ENCODE measurements around the gene SCYGR5.
"Not testable (repeated sequence)": the region's sequence is repeated elsewhere in the genome, so short reads cannot be mapped to it uniquely, and the experiment has no call there.

The SCYGR5 gene, protein sequence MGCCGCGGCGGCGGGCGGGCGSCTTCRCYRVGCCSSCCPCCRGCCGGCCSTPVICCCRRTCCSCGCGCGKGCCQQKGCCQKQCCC

DNA sequence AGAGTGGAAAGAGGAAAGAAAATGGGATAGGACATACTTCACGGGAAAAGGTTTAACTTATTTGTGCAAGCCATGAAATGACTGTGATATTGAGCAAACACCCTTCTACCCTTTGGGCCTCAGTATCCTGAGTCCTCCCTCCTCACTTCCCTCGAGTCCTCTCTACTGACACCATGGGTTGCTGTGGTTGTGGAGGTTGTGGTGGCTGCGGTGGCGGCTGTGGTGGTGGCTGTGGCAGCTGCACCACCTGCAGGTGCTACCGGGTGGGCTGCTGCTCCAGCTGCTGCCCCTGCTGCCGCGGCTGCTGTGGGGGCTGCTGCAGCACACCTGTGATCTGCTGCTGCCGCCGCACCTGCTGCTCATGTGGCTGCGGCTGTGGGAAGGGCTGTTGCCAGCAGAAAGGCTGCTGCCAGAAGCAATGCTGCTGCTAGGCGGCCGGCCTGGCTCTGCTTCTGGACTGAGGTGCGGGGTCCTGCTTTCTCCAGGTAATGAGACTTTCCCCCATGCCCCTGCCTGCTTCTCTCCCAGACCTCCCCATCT, at the start of gene SCYGR5:
SCYGR5 (plus strand) TSS at position 174 of the 540 bp plus-strand sequence; CDS start at position 174, 0 bp downstream.
- H3K9ac ChIP-seq (ENCODE audit: low read length); H3K4me3 ChIP-seq (ENCODE audit: low read depth in 1 of 2, low read length in 2 of 2); H3K36me3 ChIP-seq (ENCODE audit: insufficient read depth, low read length); H3K9me3 ChIP-seq (ENCODE audit: low read length); H3K4me1 ChIP-seq (ENCODE audit: insufficient read depth, low read length); H3K27me3 ChIP-seq (ENCODE audit: control insufficient read depth in 1 of 2, insufficient read depth in 2 of 2, low read length in 2 of 2); H3K27ac ChIP-seq (ENCODE audit: low read depth, low read length): not testable (repeated sequence)

DNA sequence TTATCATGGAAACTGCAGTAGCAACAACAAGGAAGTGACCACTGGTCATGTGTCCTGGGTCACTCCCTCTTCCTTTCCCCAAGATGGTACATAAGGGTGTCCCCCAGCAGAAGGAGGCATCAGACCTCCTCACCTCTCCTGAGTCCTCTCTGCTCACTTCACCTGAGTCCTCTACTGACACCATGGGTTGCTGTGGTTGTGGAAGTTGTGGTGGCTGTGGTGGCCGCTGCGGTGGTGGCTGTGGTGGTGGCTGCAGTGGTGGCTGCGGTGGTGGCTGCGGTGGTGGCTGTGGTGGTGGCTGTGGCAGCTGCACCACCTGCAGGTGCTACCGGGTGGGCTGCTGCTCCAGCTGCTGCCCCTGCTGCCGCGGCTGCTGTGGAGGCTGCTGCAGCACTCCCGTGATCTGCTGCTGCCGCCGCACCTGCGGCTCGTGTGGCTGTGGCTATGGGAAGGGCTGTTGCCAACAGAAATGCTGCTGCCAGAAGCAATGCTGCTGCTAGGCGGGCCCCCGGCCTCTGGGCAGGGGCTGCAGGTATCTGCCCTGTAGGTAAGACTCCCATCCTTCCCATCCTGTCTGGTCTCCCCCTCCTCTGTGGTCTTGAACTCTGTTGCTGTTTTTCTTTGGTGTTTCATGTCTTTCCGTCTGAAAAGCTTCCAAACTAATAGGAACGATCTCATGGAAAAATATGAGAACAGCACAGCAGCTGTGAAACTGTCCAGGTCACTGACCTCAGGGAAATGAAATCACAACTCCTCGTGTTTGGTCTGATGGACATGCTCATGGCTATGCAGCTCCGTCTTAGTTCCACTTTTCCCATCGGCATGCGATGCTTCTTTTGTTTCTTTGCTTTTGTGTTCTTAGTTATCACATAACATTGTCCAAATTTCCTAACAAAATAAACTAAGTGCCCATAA, 49.0 kb upstream of the SCYGR5 start, which contains the start of gene SCYGR4:
SCYGR4 (plus strand) TSS at position 183 of the 915 bp plus-strand sequence; CDS start at position 183, 0 bp downstream.
- H3K27me3 ChIP-seq (ENCODE audit: control insufficient read depth in 1 of 2, insufficient read depth in 2 of 2, low read length in 2 of 2), result no peaks in the 10 kb centered on the region
- H3K4me1 ChIP-seq (ENCODE audit: insufficient read depth, low read length), result no peaks in the 10 kb centered on the region
- no peaks in the 10 kb centered on the region for H3K36me3 ChIP-seq (ENCODE audit: insufficient read depth, low read length)
- H3K9ac ChIP-seq (ENCODE audit: low read length), result no peak within 1 kb of the TSS
- H3K4me3 ChIP-seq (ENCODE audit: low read depth in 1 of 2, low read length in 2 of 2), result no peak within 1 kb of the TSS
- H3K27ac ChIP-seq (ENCODE audit: low read depth, low read length), result no peak within 1 kb of the TSS
- no peaks in the 10 kb centered on the region for H3K9me3 ChIP-seq (ENCODE audit: low read length)

DNA sequence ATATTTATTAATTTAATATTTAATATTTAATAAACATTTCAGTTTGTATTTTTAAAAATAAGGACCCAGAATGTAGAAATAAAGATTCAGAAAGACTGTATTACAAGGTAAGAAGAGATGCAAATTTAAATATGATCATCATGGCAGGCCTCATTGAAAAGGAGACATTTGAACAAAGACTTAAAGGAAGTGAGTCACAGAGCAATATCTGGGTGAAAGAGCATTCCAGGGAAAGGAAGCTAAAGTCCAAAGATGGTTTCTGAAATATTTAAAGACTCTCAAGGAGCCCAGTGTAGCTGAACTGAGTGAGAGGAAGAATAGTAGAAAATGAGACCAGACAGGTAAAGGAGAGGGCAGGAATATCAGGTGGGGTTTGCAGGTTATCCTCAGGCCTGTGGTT, 43.4 kb upstream of the SCYGR5 start:
- H3K27me3 ChIP-seq (ENCODE audit: control insufficient read depth in 1 of 2, insufficient read depth in 2 of 2, low read length in 2 of 2), result no peaks in the 10 kb centered on the region
- no peaks in the 10 kb centered on the region for H3K4me1 ChIP-seq (ENCODE audit: insufficient read depth, low read length)
- no peak overlapping the region for H3K27ac ChIP-seq (ENCODE audit: low read depth, low read length)
- H3K36me3 ChIP-seq (ENCODE audit: insufficient read depth, low read length), result no peaks in the 10 kb centered on the region
- H3K9ac ChIP-seq (ENCODE audit: low read length), result no peak overlapping the region
- H3K4me3 ChIP-seq (ENCODE audit: low read depth in 1 of 2, low read length in 2 of 2), result no peak overlapping the region
- H3K9me3 ChIP-seq (ENCODE audit: low read length), result no peaks in the 10 kb centered on the region

DNA sequence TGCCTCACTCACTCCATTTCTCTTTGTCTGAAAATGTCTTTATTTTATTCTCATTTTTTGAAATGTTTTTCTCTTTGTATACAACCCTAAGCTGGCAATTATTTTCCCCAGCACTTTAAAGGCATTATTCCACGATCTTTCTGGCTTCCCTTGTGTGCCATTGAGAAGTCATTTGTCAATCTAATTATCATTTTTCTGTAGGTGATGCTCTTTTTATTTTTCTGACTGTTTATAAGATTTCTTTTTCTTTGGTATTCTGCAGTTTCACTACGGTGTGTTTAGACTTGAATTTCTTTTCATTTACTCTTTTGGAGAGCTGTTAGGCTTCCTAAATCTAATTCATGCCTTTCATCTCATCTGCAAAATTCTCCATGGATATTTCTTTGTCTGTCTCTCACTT, 41.2 kb upstream of the SCYGR5 start:
- Histone ChIP-seq H3K27ac (ENCODE audit: low read depth, low read length) (no peak overlapping the region), H3K4me3 (ENCODE audit: low read depth in 1 of 2, low read length in 2 of 2) (no peak overlapping the region), H3K4me1 (ENCODE audit: insufficient read depth, low read length) (no peaks in the 10 kb centered on the region), H3K27me3 (ENCODE audit: control insufficient read depth in 1 of 2, insufficient read depth in 2 of 2, low read length in 2 of 2) (no peaks in the 10 kb centered on the region), H3K9ac (ENCODE audit: low read length) (no peak overlapping the region), H3K9me3 (ENCODE audit: low read length) (no peaks in the 10 kb centered on the region), H3K36me3 (ENCODE audit: insufficient read depth, low read length) (no peaks in the 10 kb centered on the region)

DNA sequence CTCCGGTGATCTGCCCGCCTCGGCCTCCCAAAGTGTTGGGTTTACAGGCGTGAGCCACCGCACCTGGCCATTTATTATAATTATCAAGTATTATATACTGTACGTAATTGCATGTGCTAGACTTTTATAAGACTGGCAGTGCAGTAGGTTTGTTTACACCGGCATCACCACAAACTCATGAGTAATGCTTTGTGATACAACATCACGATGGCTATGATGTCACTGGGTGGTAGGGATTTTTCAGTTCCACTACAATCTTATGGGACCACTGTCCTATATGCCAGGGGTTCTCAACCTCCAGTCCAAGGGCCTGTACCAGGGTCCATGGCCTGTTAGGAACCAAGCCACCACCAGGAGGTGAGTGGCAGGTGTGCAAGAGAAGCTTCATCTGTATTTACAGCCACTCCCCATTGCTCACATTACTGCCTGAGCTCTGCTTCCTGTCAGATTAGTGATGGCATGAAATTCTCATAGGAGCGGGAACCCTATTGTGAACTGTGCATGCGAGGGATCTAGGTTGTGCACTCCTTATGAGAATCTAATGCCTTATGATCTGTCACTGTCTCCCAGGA, 39.9 kb upstream of the SCYGR5 start:
- no peak overlapping the region for H3K9ac ChIP-seq (ENCODE audit: low read length)
- no peaks in the 10 kb centered on the region for H3K4me1 ChIP-seq (ENCODE audit: insufficient read depth, low read length)
- H3K27me3 ChIP-seq (ENCODE audit: control insufficient read depth in 1 of 2, insufficient read depth in 2 of 2, low read length in 2 of 2), result no peaks in the 10 kb centered on the region
- H3K4me3 ChIP-seq (ENCODE audit: low read depth in 1 of 2, low read length in 2 of 2), result no peak overlapping the region
- H3K36me3 ChIP-seq (ENCODE audit: insufficient read depth, low read length), result no peaks in the 10 kb centered on the region
- no peaks in the 10 kb centered on the region for H3K9me3 ChIP-seq (ENCODE audit: low read length)
- no peak overlapping the region for H3K27ac ChIP-seq (ENCODE audit: low read depth, low read length)

DNA sequence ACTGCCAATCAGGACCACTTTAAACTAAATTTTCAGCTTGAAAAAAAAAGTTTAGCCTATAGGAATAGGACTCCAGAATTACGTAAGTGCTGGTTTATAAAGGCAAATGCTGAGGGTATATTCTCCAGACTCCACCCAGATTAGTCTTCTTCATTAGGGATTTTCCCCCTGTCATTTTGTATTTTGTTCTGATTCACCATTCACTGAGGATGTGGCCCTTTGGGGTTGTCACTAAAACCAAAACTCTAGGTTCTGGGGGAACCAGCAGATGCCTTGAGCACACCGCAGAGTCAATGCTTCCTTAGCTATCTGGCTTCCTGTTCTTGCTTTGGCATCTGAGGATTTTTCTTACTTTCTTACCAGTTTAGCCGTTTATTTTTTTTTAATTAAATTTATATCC, 38.8 kb upstream of the SCYGR5 start:
- H3K27me3 ChIP-seq (ENCODE audit: control insufficient read depth in 1 of 2, insufficient read depth in 2 of 2, low read length in 2 of 2), result no peaks in the 10 kb centered on the region
- H3K4me1 ChIP-seq (ENCODE audit: insufficient read depth, low read length), result no peaks in the 10 kb centered on the region
- no peak overlapping the region for H3K27ac ChIP-seq (ENCODE audit: low read depth, low read length)
- H3K9me3 ChIP-seq (ENCODE audit: low read length), result no peaks in the 10 kb centered on the region
- no peak overlapping the region for H3K4me3 ChIP-seq (ENCODE audit: low read depth in 1 of 2, low read length in 2 of 2)
- H3K9ac ChIP-seq (ENCODE audit: low read length), result no peak overlapping the region
- no peaks in the 10 kb centered on the region for H3K36me3 ChIP-seq (ENCODE audit: insufficient read depth, low read length)

DNA sequence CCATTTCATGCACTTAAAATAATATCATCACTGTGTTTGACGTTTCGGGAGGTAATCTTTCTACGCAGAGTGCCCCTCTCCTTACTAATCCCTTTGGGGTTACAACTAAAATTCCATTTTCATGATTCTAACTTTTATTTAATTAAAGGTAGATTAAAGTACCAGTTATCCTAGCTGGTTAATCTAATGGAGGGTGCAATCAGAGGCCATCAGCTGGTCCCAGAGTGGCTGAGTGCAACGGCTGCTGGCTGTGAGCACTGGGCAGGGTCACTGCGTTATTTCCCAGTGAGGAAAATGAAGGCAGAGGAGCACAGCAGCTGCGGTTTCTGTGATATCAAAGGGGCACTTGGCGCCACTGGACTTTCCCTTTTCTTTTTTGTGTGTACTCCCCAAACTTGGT, 37.2 kb upstream of the SCYGR5 start:
- H3K9me3 ChIP-seq (ENCODE audit: low read length), result no peaks in the 10 kb centered on the region
- no peak overlapping the region for H3K9ac ChIP-seq (ENCODE audit: low read length)
- no peaks in the 10 kb centered on the region for H3K36me3 ChIP-seq (ENCODE audit: insufficient read depth, low read length)
- H3K27me3 ChIP-seq (ENCODE audit: control insufficient read depth in 1 of 2, insufficient read depth in 2 of 2, low read length in 2 of 2), result no peaks in the 10 kb centered on the region
- H3K4me1 ChIP-seq (ENCODE audit: insufficient read depth, low read length), result no peaks in the 10 kb centered on the region
- H3K27ac ChIP-seq (ENCODE audit: low read depth, low read length), result no peak overlapping the region
- no peak overlapping the region for H3K4me3 ChIP-seq (ENCODE audit: low read depth in 1 of 2, low read length in 2 of 2)

DNA sequence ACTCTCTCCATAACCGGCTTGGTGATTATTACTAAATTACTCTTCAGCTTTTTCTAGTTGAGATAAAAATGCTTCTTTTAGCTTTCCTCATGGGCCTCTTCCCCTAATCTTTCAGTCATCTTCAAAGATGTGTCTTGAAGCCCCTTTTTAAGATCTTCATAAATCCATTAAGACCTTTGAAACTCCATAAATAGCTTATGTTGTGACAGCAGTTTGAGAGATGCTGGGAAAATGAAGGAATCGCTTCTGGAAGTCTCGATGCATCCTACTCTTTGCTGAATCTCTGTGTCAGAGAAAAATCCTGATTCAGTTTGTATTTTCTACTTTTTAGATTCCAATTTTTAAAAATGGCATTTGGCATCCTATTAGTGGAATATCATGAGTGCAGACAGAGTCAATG, 36.3 kb upstream of the SCYGR5 start:
- no peaks in the 10 kb centered on the region for H3K4me1 ChIP-seq (ENCODE audit: insufficient read depth, low read length)
- H3K27me3 ChIP-seq (ENCODE audit: control insufficient read depth in 1 of 2, insufficient read depth in 2 of 2, low read length in 2 of 2), result no peaks in the 10 kb centered on the region
- H3K27ac ChIP-seq (ENCODE audit: low read depth, low read length), result no peak overlapping the region
- no peak overlapping the region for H3K4me3 ChIP-seq (ENCODE audit: low read depth in 1 of 2, low read length in 2 of 2)
- H3K36me3 ChIP-seq (ENCODE audit: insufficient read depth, low read length), result no peaks in the 10 kb centered on the region
- no peaks in the 10 kb centered on the region for H3K9me3 ChIP-seq (ENCODE audit: low read length)
- no peak overlapping the region for H3K9ac ChIP-seq (ENCODE audit: low read length)

DNA sequence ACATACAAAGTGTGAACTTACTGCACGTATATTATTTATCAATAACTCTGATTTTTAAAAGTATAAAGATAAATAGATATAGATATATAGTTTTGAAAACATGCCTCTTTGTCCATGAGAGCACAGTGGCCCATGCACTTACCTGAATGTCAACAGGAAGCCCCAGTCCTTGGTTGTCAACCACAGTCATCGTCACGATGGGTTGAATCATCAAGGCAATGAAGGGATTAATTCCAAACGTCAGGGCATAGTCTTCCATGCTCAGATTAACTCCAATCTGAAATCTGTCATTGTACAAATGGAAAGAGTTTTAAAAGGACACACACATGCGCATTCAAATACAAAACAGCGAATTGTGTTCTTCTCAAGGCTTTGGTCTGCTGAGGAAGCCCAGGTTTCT, 33.8 kb upstream of the SCYGR5 start:
- H3K4me1 ChIP-seq (ENCODE audit: insufficient read depth, low read length), result no peaks in the 10 kb centered on the region
- no peak overlapping the region for H3K4me3 ChIP-seq (ENCODE audit: low read depth in 1 of 2, low read length in 2 of 2)
- no peak overlapping the region for H3K9ac ChIP-seq (ENCODE audit: low read length)
- no peaks in the 10 kb centered on the region for H3K36me3 ChIP-seq (ENCODE audit: insufficient read depth, low read length)
- no peak overlapping the region for H3K27ac ChIP-seq (ENCODE audit: low read depth, low read length)
- no peaks in the 10 kb centered on the region for H3K27me3 ChIP-seq (ENCODE audit: control insufficient read depth in 1 of 2, insufficient read depth in 2 of 2, low read length in 2 of 2)
- H3K9me3 ChIP-seq (ENCODE audit: low read length), result no peaks in the 10 kb centered on the region

DNA sequence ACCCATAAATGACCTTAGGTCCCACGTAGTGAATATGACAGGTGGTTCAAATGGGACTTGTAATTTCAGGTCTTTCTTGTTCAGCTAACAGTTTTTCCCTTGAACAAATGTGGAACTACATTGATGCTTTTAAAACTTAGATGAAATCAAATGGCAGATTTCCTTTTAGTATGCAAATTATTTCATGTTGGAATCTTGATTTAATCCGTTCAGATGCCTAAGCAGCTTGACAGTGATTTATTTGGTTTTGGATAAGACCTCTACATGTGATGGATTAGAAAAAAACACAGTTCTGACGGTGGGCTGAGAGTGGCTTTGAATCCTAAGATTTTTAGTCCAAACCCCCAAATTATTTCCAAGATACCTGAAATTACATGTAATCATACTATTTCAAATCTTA, 32.4 kb upstream of the SCYGR5 start:
- H3K9me3 ChIP-seq (ENCODE audit: low read length), result no peaks in the 10 kb centered on the region
- H3K4me3 ChIP-seq (ENCODE audit: low read depth in 1 of 2, low read length in 2 of 2), result no peak overlapping the region
- no peaks in the 10 kb centered on the region for H3K4me1 ChIP-seq (ENCODE audit: insufficient read depth, low read length)
- H3K27me3 ChIP-seq (ENCODE audit: control insufficient read depth in 1 of 2, insufficient read depth in 2 of 2, low read length in 2 of 2), result no peaks in the 10 kb centered on the region
- H3K9ac ChIP-seq (ENCODE audit: low read length), result no peak overlapping the region
- H3K36me3 ChIP-seq (ENCODE audit: insufficient read depth, low read length), result no peaks in the 10 kb centered on the region
- no peak overlapping the region for H3K27ac ChIP-seq (ENCODE audit: low read depth, low read length)

DNA sequence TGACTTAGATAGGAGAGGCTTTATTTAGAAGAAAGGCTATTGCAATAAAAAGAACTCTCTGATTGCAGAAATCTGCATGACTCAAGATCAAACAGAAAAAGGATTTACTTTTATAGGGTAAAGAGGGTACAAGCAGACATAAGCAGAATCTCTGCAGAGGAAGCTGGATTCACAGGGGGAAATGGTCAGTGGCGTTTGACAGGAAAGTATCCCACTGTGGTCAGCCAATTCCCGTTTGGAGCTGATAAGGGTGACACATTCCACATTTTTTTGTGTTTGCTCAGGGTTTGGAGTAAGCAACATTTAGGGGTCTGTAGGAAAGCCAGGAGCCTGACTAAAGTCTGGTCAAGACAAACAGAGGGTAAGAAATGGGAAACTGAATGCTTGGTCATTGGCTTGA, 23.9 kb upstream of the SCYGR5 start:
- Histone ChIP-seq H3K36me3 (ENCODE audit: insufficient read depth, low read length) (no peaks in the 10 kb centered on the region), H3K4me3 (ENCODE audit: low read depth in 1 of 2, low read length in 2 of 2) (no peak overlapping the region), H3K4me1 (ENCODE audit: insufficient read depth, low read length) (no peaks in the 10 kb centered on the region), H3K9ac (ENCODE audit: low read length) (no peak overlapping the region), H3K27me3 (ENCODE audit: control insufficient read depth in 1 of 2, insufficient read depth in 2 of 2, low read length in 2 of 2) (no peaks in the 10 kb centered on the region), H3K9me3 (ENCODE audit: low read length) (no peaks in the 10 kb centered on the region), H3K27ac (ENCODE audit: low read depth, low read length) (no peak overlapping the region)
